NCI-H524 treated with DMSO at 0.1 percent for 48 hours (cell line): Measurements from ENCODE around the gene SF3B3.
"Not testable (repeated sequence)": the region's sequence is repeated elsewhere in the genome, so short reads cannot be mapped to it uniquely, and the experiment has no call there.

Source experiments
- DNase-seq: peaks from one replicate; lab custom pipeline; 2025; lab: John Stamatoyannopoulos, UW

SF3B3 gene

DNA sequence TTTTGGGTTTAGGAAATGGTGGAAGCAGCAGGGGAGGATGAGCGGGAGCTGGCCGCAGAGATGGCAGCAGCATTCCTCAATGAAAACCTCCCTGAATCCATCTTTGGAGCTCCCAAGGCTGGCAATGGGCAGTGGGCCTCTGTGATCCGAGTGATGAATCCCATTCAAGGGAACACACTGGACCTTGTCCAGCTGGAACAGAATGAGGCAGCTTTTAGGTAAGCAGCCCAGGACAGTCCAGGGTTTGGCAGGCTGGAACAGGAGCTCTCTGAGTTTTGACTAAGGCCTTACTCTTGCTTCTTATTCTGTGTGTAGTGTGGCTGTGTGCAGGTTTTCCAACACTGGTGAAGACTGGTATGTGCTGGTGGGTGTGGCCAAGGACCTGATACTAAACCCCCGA lies 41.4 kb downstream of the SF3B3 start:
- no peak for DNase-seq

DNA sequence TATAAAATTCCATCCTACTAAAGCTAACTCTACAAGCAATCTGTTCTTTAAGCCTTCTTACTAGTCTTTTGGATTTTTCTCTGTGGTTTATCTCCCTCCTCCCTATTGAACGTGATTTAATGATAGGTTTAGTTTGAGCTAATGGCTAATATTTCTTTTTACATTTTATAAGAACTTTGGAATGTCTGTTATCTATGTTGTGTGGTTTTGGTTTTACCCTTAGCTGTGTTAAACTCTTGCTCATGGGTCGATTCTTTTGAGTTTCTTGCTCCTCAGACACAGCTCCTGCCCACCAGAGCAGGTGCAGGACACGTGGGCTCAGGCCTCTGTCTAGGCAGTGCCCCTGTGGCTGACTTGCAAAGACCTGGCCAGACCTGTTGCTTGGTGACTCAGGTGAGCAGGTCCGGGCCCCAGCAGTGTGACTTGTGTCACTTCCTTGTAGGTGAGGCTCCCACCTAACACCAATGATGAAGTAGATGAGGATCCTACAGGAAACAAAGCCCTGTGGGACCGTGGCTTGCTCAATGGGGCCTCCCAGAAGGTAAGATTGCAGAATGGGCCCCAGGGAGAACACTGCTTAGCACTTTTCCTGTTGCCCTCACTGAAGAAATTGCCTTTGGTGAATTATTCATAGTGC lies 45.1 kb downstream of the SF3B3 start:
- DNase-seq = no peak

DNA sequence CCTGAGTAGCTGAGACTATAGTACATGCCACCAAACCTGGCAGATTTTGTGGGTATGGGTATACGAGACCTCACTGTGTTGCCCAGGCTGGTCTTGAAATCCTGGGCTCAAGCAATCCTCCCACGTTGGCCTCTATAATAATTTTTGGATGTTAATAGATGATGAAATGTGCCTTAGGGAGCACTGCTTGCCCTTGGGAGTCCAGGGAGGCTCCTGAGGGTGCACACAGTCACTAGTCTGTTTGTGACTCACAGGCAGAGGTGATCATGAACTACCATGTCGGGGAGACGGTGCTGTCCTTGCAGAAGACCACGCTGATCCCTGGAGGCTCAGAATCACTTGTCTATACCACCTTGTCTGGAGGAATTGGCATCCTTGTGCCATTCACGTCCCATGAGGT lies 46.1 kb downstream of the SF3B3 start:
- no peak for DNase-seq

DNA sequence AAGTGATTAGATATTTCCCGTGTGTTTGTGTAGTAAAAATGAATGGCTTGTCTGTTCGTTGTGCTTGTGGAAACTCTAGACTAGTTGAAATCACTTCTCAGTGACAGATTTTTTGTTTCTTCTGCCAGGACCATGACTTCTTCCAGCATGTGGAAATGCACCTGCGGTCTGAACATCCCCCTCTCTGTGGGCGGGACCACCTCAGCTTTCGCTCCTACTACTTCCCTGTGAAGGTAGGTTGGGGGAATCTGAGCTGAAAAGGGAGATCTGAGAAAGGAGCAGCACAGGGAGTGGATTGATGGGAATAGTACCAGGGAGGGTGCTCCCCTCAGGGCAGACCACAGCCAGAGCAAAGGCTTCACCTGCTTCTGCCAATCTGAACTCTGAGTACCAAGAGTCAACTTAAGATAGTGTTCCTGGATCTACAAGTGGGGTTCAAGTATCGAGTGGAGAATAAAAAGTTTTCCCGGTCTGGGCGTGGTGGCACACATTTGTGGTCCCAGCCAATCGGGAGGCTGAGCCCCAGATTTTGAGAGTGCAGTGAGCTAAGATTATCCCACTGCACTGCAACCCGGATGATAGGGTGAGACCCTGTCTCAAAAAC lies 47.5 kb downstream of the SF3B3 start:
- no peak for DNase-seq

DNA sequence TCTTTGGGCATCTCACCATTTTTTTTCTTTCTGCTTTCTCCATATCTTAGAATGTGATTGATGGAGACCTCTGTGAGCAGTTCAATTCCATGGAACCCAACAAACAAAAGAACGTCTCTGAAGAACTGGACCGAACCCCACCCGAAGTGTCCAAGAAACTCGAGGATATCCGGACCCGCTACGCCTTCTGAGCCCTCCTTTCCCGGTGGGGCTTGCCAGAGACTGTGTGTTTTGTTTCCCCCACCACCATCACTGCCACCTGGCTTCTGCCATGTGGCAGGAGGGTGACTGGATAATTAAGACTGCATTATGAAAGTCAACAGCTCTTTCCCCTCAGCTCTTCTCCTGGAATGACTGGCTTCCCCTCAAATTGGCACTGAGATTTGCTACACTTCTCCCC lies 48.0 kb downstream of the SF3B3 start:
- no peak for DNase-seq

DNA sequence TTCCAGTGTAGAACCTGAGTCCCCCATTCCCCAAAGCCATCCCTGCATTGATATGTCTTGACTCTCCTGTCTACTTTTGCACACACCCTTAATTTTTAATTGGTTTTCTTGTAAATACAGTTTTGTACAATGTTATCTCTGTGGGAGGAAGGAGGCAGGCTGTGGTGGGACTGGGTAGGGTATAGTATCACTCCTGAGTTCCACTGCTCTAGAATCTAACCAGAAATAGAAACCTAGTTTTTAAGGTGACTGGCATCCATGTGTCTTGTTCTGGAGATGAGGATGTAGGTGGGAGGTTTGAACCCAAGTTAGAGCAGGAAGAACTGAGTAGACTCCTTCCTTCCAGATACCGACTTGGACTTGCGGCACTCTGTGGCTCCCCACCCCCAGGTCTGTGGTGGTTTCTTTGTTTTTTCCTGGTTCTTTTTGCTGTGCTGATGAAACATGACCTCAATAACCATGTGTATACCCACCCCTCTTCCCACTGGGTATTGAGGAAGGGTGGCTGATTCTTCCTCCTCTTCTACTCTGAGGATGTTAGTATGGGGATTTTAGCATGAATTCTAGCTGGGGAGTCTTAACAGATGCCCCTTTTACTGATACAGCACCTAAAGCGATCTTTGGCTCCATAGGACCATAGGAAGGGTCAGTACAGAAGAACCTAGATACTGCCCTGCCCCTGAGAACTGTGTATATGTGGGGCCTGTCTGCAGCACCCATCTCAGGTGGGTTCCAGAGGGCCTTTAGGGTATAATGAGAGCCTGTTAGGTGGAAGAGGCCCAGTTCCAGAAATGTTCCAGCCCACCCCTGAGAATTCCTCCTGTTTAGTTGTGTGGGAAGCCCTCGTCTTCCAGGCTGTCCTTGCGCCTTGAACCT lies 48.7 kb downstream of the SF3B3 start:
- no peak for DNase-seq

DNA sequence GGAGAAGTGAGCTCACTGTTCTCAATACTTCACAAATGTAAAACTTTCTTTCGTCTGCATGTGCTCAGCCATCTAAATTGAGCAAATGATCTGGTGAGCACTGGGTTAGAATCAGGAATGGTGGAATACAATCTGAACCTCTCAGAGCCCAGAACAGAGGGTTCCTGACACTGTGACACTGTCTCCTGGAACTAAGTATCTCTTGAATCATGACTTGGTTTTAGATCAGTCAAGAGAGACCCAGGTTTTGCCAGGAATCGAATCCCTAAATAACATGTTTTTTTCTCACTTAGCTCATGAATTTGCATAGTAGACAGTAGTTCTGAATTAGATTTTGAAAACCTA lies 49.3 kb downstream of the SF3B3 start:
- no peak for DNase-seq

DNA sequence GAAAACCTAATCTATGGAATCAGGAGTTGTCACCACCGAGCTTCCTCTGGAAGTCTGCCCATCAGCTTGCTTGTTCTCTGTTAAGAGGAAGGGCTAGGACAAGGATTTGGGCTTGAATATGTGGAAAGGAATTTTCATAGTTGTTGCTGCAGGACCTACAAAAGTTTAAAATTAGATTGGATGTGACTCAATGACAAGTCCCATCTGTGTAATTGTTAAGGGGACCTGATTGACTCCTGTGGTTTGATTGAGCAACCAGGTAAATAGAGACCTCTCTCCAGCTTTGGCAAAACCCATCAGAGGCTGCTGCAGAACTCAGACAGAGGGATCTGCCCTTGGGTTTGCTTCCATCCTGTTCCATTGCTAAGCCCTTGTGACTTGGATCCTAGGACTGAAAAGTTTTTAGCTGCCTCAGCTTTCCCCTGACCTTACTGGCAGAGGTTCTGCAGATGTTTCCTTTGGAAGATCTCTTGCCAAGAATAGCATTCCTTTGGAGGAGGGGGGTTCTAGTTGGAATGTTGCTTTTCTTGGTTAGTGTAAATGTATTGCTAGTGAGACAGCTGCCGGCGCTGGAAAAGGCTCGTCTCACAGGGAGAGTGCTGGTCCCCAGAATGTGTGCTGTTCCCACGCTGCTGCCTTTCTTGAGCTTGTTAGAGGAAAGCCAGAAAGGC lies 50.0 kb downstream of the SF3B3 start:
- DNase-seq = no peak

DNA sequence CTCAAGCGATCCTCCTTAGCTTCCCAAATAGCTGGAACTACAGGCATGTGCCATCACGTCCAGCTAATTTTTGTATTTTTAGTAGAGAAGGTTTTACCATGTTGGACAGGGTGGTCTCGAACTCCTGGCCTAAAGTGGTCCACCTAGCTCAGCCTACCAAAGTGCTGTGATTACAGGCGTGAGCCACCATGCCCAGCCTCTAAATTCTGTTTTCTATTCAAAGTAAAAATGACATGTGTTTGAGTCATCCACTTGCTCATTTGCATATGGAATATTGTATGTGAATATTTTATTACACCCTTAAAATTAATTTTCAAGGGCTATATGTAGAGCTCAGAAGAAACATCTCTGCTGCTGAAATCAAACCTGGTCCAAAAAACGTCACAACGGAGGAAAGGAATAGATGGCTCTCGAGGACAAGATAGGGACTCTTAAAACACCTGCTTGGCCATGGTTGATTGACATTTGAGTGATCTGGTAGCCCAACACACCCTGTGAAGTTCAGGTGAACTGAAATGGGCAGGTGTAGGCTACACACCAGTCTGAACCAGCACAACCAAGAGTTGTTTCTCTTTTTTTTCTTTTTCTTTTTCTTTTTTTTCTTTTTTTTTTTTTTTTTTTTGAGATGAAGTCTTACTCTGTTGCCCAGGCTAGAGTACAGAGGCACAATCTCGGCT lies 51.1 kb downstream of the SF3B3 start:
- DNase-seq = no peak

DNA sequence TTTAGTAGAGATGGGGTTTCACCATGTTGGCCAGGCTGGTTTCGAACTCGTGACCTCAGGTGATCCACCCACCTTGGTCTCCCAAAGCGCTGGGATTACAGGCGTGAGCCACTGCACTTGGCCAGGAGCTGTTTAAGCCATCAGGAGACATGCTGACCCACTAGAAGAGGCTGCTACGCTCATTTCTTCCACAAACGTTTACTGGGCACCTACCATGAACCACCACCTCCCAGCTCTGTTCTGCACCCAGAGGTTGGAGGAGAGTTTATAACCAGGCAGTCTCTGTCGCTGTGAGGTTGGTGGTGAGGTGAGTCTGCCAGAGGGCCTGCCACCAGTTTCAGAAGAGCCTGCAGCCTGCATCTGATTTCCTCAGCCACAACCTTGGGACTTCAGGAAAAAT lies 51.8 kb downstream of the SF3B3 start:
- no peak for DNase-seq

DNA sequence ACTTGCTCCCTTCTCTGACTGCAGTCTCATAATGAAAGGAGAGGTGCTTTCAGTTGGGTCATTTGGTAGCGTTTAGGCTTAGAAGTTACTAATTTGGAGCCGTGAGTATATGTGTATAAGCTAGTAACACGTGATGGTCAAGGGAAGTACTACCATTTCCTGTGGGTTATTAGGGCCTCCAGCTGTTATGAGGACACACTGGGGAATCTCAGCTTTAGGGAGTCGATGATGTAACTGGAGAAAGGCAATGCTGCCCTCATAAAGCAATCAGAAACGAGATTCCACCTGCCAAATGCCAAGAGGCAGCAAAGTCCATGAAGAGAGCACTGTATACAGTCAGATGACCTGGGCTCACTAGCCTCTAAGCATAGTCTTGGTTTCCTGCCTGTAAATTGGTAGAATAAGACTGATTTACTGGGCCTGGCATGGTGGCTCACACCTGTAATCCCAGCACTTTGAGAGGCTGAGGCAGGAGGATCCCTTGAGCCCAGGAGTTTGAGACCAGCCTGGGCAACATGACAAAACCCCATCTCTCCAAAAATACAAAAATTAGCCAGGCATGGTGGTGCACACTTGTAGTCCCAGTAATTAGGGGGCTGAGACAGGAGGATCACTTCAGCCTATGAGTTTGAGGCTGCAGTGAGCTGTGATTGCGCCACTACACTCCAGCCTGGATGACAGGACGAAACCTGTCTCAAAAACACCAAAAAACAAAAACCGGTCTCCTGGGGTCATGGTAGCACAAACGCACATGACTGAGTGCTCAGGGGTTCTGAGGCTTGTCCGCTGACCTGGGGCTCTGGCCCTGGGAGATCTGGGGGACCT lies 53.0 kb downstream of the SF3B3 start:
- DNase-seq = no peak

DNA sequence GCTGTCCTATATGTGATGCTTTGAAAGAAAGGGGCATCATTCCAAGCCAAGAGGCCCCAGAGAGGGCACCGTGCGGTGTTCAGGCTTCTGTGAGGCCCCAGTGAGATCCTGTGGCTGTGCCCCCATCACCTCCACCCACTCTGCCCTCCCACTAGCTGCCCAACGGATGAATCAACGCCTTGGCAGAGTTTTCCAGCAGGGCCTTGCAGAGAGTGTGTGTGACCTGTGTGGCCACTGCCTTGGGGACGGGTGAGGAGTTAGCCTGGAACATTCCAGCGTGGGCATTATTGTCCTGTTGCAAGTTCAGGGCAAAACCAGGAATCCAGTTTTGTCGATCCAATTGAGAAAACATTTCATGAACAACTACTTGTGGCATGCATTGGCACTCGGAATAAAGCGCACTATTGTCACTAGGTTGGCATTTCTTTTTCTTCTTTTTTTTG lies 53.7 kb downstream of the SF3B3 start:
- no peak for DNase-seq

DNA sequence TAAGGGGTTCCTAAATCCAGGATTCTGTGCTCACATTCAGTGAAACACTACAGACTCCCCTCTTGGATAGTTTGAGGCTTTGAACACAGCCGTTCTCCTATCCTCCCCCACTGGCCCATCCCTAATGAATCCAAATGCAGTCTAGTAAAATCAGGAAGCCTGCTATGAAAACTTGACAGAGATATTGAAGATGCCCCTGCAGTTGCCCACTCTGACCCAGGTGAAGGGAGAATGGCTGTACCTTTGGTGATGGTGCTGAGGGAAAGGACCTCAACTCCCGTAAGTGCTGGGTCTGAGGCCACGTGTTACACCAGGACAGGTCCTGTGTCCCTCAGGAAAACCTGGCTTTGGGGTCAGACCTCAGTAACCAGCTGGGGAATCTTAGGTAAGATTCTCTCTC lies 54.4 kb downstream of the SF3B3 start:
- no peak for DNase-seq

DNA sequence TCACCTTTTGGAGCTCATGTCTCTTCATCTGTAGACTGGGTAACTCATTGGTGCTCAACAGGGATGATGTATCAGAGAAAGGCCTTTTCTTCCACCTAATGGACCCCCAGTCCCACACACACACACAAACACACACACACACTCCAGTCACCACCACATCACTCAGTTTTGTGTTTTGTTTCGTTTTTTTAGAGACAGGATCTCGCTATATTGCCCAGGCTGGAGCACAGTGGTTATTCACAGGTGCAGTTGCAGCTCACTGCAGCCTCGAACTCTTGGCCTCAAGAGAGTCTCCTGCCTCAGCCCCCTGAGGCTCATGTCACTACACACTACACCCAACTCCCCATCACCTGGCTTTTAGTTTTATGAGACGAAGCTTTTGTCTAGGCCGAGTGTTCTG lies 55.6 kb downstream of the SF3B3 start:
- no peak for DNase-seq

DNA sequence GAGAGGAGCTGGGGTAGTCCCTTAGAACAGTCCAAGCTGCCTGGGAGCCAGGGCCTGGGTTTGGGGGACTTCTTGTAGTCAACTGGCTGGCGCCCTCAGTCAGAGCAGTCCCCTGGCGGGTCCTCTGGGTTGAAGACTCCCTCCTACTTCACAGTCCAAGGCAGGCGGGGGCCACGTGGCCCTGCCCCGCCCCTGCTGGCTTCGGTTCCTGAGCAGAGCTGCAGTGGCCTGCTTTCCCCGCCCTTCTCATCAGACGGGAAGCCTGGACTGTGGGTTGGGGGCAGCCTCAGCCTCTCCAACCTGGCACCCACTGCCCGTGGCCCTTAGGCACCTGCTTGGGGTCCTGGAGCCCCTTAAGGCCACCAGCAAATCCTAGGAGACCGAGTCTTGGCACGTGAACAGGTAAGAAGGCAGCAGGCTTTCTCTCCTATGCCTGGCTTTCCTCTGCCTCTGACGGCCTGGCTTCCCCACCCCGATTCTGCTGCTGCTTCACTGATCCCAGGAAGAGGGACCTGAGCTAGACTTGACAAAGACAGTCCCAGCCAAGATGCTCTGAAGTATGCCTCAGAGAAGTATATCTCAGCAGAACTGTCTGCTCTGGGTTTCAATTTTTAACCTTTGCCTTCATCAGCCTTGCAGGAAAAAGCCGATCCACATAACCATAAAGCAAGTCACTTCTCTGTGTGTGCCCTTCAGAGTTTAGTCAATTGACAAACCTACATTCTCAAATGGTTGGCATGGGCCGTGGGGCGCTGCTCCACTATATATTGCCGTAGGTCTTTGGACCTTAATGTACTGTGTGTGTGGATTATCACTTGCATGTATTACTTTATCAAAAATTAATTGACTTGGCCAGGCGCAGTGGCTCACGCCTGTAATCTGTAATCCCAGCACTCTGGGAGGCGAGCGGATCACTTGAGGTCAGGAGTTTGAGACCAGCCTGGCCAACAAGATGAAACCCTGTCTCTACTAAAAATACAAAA lies 56.3 kb downstream of the SF3B3 start:
- no peak for DNase-seq

DNA sequence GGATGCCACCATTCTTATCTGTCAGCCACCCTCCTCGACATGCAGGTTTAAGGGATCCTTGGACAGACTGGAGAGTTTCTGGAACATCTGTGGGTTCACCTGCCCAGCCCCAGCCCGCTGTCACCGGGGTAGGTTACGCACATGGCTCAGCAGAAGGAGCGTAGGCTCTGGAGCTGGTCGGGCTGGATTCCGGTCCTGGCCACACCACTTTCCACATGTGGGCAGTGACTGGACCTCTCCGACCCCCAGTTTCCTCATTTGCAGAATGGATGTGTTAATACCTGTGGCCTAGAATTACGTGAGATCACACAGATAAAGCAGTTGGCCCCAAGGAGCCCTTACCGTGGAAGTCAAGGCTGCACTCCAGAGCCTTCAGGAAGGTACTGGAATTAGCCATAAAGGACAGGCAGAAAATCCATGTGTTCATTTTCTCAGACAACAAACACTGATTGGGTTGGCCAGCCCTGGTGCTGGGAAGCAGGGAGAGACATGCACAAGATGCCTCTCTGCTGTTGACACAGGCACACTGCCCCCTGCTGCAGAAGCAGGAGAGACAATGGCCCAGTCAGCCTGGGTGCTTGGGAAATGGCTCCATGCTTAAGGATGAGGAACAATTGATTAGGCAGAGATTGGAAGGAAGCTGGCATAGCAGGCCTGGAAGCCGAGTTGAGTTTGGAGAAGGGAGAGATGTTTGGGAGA lies 58.8 kb downstream of the SF3B3 start:
- DNase-seq = no peak

DNA sequence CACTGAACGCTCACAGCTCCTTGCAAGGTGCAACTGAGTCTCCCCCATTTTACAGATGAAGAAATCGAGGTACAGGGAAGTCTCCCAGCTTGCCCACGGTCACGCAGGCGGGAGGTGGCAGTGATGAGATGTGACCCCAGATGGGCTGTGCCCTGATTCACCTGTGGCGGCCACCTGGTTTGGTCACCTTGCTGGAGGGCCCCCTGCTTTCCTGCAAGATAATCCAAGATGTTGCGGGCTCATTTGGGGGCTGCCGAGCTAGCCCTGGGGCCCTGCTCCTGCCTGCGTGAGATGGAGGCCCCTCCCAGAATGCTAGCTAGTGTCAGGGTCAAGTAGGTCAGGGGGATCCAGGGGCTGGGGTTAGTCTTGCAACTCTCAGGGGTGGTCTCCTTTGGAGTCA lies 63.1 kb downstream of the SF3B3 start:
- no peak for DNase-seq

DNA sequence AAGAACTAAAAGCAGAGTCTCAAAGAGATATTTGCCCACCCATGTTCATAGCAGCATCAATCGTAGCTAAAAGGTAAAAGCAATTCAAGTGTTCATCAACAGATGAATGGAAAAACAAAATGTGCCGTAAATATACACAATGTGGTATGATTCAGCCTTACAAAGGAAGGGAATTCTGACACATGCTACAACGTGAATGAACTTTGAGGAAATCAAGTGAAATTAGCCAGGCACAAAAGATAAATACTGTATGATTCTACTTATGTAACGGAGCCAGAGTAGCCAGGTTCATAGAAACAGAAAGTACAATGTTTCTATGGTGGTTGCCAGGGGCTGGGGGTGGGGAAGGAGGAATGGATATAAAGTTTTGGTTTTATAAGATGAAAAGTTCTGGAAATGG lies 64.9 kb downstream of the SF3B3 start:
- DNase-seq = no peak

DNA sequence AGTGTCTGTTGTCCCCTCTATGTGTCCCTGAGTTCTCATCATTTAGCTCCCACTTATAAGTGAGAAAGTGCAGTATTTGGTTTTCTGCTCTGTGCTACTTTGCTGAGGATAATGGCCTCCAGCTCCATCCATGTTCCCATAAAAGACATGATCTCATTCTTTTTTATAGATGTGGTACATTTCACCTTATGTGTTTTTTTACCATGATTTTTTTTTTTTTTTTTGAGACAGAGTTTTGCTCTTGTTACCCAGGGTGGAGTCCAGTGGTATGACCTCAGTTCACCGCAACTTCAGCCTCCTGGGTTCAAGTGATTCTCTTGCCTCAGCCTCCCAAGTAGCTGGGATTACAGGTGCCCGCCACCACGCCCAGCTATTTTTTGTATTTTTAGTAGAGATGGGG lies 65.8 kb downstream of the SF3B3 start:
- DNase-seq = not testable (repeated sequence)
